Heart left ventricle (tissue), 13 donors: ENCODE measurements around the gene MRTO4.
"Not testable (repeated sequence)": the region's sequence is repeated elsewhere in the genome, so short reads cannot be mapped to it uniquely, and the experiment has no call there.

ENCODE experiments used
- POLR2A ChIP-seq, 2 donors: fragments of 450-650 bp; IDR thresholded peaks; one replicate each; pipeline ENCODE4 v1.6.1; 2017; ENCODE audit warnings: antibody characterized with exemption in 2 of 2, mild to moderate bottlenecking in 2 of 2, moderate library complexity in 2 of 2
- TF ChIP-seq, protein P1 (sequence below), 12 donors: fragments of 200-600 bp; sonication (generic) in 4 of 12; IDR thresholded peaks; one replicate each; pipeline versions ENCODE4 v1.5.0 to v1.8.0; 2018 to 2022; ENCODE audit warnings: antibody characterized with exemption in 12 of 12, mild to moderate bottlenecking in 5 of 12
- donor health status: ischemic (EF 13 %, LVEDD 7.1; RV severe dilation, severe dysfunction).
- donor health status: DM: no; HTN: yes; CAD: no.
- donor health status: DM: no; HTN: no; CAD: no.
- donor health status: ischemic (EF 25% LVEDD 6.9; RV normal size, moderate dysfunction).
- donor health status: ischemic (EF 25% LVEDD 5.7; RV mildly dilated, moderate dysfunction).
- donor health status: ischemic (EF 35%, LVEDD 5.7; RV mildly dilated, moderate dysfunction).
- donor health status: nonischemic (EF 11% LVEDD 7.7; RV severe dilation, severe dysfunction).
- donor health status: DM: yes; HTN: yes; CAD: no.
- donor health status: PGD.
- donor health status: ischemic (EF 29% LVEDD 5.4; RV normal size, mild dysfunction).
- donor health status: nonischemic (EF 23%, LVEDD 6.1; RV moderate dilation, normal function).

DNA sequence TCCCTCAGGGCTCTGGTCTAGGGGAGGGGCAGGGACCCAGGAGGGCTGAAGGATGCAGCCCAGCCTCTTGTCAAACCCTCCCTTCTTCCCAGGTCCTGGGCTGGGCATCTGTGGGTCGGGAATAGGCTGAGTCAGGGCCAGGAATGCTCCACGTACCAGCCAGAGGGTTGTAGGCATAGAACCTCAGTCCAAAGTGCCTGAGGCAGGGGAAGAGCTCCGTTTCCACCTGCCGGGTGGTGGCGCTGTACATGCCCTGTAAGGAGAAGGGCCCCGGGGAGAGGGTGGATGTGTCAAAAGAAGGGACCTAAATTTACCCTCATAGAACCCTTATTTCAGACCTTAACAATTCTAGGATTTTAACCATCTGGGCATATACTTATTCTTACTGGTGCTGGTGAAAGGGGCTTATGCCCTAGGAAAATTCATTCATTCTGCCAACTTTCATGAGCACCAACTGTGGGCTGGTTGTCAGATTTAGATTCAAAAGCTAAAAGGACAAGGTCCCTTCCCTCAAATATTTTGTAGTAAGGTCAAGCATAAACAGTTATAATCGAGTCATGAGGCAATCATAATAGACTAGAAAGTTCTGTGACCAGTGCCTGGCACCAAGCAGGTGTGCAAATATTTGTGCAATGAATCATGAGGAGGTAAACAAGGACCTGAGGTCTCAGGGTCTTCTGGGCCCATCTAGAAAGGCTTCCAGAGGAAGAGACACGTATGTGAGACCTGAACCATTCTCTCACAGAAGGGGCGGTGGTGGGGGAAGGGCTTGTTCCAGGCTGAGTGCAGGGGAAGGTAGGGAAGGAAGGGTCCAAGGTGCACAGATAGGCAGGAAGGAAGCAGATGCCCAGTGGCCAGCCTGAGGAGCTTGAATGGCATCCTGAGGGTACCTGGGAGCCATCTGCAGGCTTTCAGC is 18.1 kb downstream of the MRTO4 start:
- TF ChIP-seq, protein P1, sequence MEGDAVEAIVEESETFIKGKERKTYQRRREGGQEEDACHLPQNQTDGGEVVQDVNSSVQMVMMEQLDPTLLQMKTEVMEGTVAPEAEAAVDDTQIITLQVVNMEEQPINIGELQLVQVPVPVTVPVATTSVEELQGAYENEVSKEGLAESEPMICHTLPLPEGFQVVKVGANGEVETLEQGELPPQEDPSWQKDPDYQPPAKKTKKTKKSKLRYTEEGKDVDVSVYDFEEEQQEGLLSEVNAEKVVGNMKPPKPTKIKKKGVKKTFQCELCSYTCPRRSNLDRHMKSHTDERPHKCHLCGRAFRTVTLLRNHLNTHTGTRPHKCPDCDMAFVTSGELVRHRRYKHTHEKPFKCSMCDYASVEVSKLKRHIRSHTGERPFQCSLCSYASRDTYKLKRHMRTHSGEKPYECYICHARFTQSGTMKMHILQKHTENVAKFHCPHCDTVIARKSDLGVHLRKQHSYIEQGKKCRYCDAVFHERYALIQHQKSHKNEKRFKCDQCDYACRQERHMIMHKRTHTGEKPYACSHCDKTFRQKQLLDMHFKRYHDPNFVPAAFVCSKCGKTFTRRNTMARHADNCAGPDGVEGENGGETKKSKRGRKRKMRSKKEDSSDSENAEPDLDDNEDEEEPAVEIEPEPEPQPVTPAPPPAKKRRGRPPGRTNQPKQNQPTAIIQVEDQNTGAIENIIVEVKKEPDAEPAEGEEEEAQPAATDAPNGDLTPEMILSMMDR (IDR thresholded peaks at IDR 0.05), result peak in 1 of 12 donors; percentile 31
- not testable (repeated sequence) for TF ChIP-seq POLR2A (IDR thresholded peaks at IDR 0.05)
